Heart left ventricle (tissue), 16 donors: ENCODE results near the gene MARS1. TPM values are rescaled to one million over a fixed set of nuclear protein-coding genes. Genes with fewer than 3 reads are reported as not detected.

Experiments
- ATAC-seq, 4 donors: fragments of 200-7000 bp; cut with Tn5 transposase; one replicate each; pipeline ENCODE4 v1.9.1; 2020 to 2022; ENCODE audit warnings: moderate library complexity in 4 of 4, mild to moderate bottlenecking in 3 of 4, moderate number of reproducible peaks in 1 of 4
- DNase-seq, 5 donors: peaks; one replicate each; pipeline ENCODE4 v3.0.0-alpha.2; 2020
- H3K27ac ChIP-seq, 12 donors: fragments of 200-600 bp; sonication (generic) in 4 of 12; one replicate each; pipeline versions ENCODE4 v1.5.0 to v1.8.0; 2016 to 2022; ENCODE audit warnings: mild to moderate bottlenecking in 2 of 12
- H3K27me3 ChIP-seq, 9 donors: fragments of 200-600 bp; sonication (generic) in 2 of 9; one replicate each; pipeline versions ENCODE4 v1.5.1 to v1.8.0; 2016 to 2022; ENCODE audit warnings: mild to moderate bottlenecking in 3 of 9
- H3K36me3 ChIP-seq, 9 donors: fragments of 200-600 bp; sonication (generic) in 2 of 9; one replicate each; pipeline versions ENCODE4 v1.5.0 to v1.8.0; 2018 to 2022; ENCODE audit warnings: mild to moderate bottlenecking in 2 of 9
- H3K4me1 ChIP-seq, 12 donors: fragments of 200-600 bp; sonication (generic) in 4 of 12; one replicate each; pipeline versions ENCODE4 v1.5.0 to v1.8.0; 2016 to 2022; ENCODE audit warnings: mild to moderate bottlenecking in 3 of 12
- H3K4me3 ChIP-seq, 12 donors: fragments of 200-600 bp; sonication (generic) in 4 of 12; one replicate each; pipeline versions ENCODE4 v1.5.0 to v1.8.0; 2017 to 2022; ENCODE audit warnings: mild to moderate bottlenecking in 9 of 12, moderate library complexity in 4 of 12
- H3K9me3 ChIP-seq, 12 donors: fragments of 200-600 bp; sonication (generic) in 4 of 12; one replicate each; pipeline versions ENCODE4 v1.5.0 to v1.8.0; 2016 to 2022; ENCODE audit warnings: mild to moderate bottlenecking in 1 of 12
- CTCF ChIP-seq, 12 donors: fragments of 200-600 bp; sonication (generic) in 4 of 12; IDR thresholded peaks; one replicate each; pipeline versions ENCODE4 v1.5.0 to v1.8.0; 2018 to 2022; ENCODE audit warnings: antibody characterized with exemption in 12 of 12, mild to moderate bottlenecking in 5 of 12
- POLR2A ChIP-seq, 2 donors: fragments of 450-650 bp; IDR thresholded peaks; one replicate each; pipeline ENCODE4 v1.6.1; 2017; ENCODE audit warnings: antibody characterized with exemption in 2 of 2, mild to moderate bottlenecking in 2 of 2, moderate library complexity in 2 of 2
- WGBS, 4 donors: extraction: QIAGEN DNeasy Blood & Tissue Kit in 2 of 4; methylation state at CpG; one replicate each; pipeline versions ENCODE4 v1.1.5 to v1.1.7; 2013 to 2018; 5-methylcytosine and 5-hydroxymethylcytosine counted together
- intact Hi-C, 10 donors: fragments of 100-400 bp; cut with DNase I; formaldehyde crosslinking; loops; one replicate each; pipeline versions ENCODE4 v1.11.1 to v1.14.2; 2022
- polyA plus RNA-seq, 2 donors: library from polyadenylated mRNA; stranded (reverse); fragments of 200-250 nt; gene quantifications; one replicate each; pipeline ENCODE4 v1.2.3, GENCODE V29; 2013
- total RNA-seq, 9 donors: library from RNA; depleted of rRNA in 2 of 9; stranded (reverse); fragments of >200 nt in 2 of 9; fragmentation: NEBNext Ultra II Directional in 3 of 9; extraction: Animal tissue kit (Norgen Biotek cat#: 25700) in 3 of 9; gene quantifications; one replicate each; pipeline versions ENCODE4 v1.1.0 to v1.2.4, GENCODE V29; 2016 to 2023
- donor health status: ischemic (EF 13 %, LVEDD 7.1; RV severe dilation, severe dysfunction).
- donor health status: healthy with polysubstance abuse.
- donor health status: DM: no; HTN: yes; CAD: no.
- donor health status: DM: no; HTN: no; CAD: no.
- donor health status: ischemic (EF 25% LVEDD 6.9; RV normal size, moderate dysfunction).
- donor health status: ischemic (EF 25% LVEDD 5.7; RV mildly dilated, moderate dysfunction).
- donor health status: healthy.
- donor health status: DM: yes; HTN: yes; CAD: no.
- donor health status: ischemic (EF 35%, LVEDD 5.7; RV mildly dilated, moderate dysfunction).
- donor health status: nonischemic (EF 11% LVEDD 7.7; RV severe dilation, severe dysfunction).
- donor health status: DM: yes; HTN: yes; CAD: no.
- donor health status: PGD.
- donor health status: ischemic (EF 29% LVEDD 5.4; RV normal size, mild dysfunction).
- donor health status: nonischemic (EF 23%, LVEDD 6.1; RV moderate dilation, normal function).

MARS1 gene
- total and polyA plus RNA-seq, 11 donors = 36.8 to 109 (median 74.9) TPM

GRCh38 chr12:57461276-57461916, 26.5 kb upstream of the MARS1 start:
- WGBS, 4 donors = 0 to 1% (median 1%) methylated on average over 15 to 32 of the region's 32 CpGs
- ATAC-seq = peak in 3 of 4 donors; percentile 41 to 61 (median 51)
- no peaks in the 10 kb centered on the region for H3K9me3 ChIP-seq
- intact Hi-C loops = loop anchor here in 2 of 10 donors (10.0 kb wide), 1 partner anchor 163 kb away; no protein-coding TSS in a partner anchor
- H3K27me3 ChIP-seq = peaks cover 0 to 9% (median 0%) of the 10 kb centered on the region in 9 donors
- peak overlapping the region; percentile 53 to 82 (median 68) for H3K4me3 ChIP-seq
- peak overlapping the region in 10 of 12 donors; percentile 0 to 86 (median 72) for H3K27ac ChIP-seq
- H3K36me3 ChIP-seq = no peaks in the 10 kb centered on the region
- TF ChIP-seq POLR2A (IDR thresholded peaks at IDR 0.05) = no peak
- TF ChIP-seq CTCF (IDR thresholded peaks at IDR 0.05) = no peak
- peak; percentile 71 to 84 (median 76) for DNase-seq
- peaks cover 0 to 43% (median 21%) of the 10 kb centered on the region in 12 donors for H3K4me1 ChIP-seq

GRCh38 chr12:57461917-57462250, 26.0 kb upstream of the MARS1 start:
- H3K9me3 ChIP-seq = no peaks in the 10 kb centered on the region
- no peak for TF ChIP-seq CTCF (IDR thresholded peaks at IDR 0.05)
- no peak for TF ChIP-seq POLR2A (IDR thresholded peaks at IDR 0.05)
- H3K36me3 ChIP-seq = no peaks in the 10 kb centered on the region
- peak overlapping the region in 11 of 12 donors; percentile 0 to 86 (median 72) for H3K27ac ChIP-seq
- peaks cover 0 to 9% (median 0%) of the 10 kb centered on the region in 9 donors for H3K27me3 ChIP-seq
- peaks cover 0 to 41% (median 21%) of the 10 kb centered on the region in 12 donors for H3K4me1 ChIP-seq
- WGBS, 4 donors = 0 to 1% (median 0%) methylated on average over 6 to 9 of the region's 9 CpGs
- DNase-seq = peak in 1 of 5 donors; percentile 11
- no peak for ATAC-seq
- intact Hi-C loops = loop anchor here in 3 of 10 donors (1.0 to 10.0 kb wide), 3 partner anchors 58 to 249 kb away; partner anchors contain the start of gene DDIT3 (in 1 of the 3)
- peak overlapping the region; percentile 53 to 82 (median 68) for H3K4me3 ChIP-seq

GRCh38 chr12:57462251-57462911, 25.5 kb upstream of the MARS1 start:
- Histone ChIP-seq H3K9me3 (no peaks in the 10 kb centered on the region), H3K27me3 (peaks cover 0 to 9% (median 0%) of the 10 kb centered on the region in 9 donors), H3K27ac (peak overlapping the region; percentile 37 to 86 (median 72)), H3K4me3 (peak overlapping the region; percentile 53 to 82 (median 68)), H3K4me1 (peaks cover 0 to 41% (median 21%) of the 10 kb centered on the region in 12 donors), H3K36me3 (no peaks in the 10 kb centered on the region)
- intact Hi-C loops = loop anchor here in 3 of 10 donors (1.0 to 10.0 kb wide), 3 partner anchors 58 to 249 kb away; partner anchors contain the start of gene DDIT3 (in 1 of the 3)
- DNase-seq = peak; percentile 85 to 91 (median 85)
- TF ChIP-seq CTCF (IDR thresholded peaks at IDR 0.05) = peak; percentile 89 to 99 (median 94)
- TF ChIP-seq POLR2A (IDR thresholded peaks at IDR 0.05) = peak in 1 of 2 donors; percentile 22
- peak; percentile 68 to 77 (median 74) for ATAC-seq
- WGBS, 4 donors = 0 to 1% (median 0%) methylated on average over 25 to 28 of the region's 28 CpGs

- Histone ChIP-seq H3K36me3 (no peaks in the 10 kb centered on the region), H3K27me3 (peaks cover 0 to 9% (median 0%) of the 10 kb centered on the region in 9 donors), H3K9me3 (no peaks in the 10 kb centered on the region), H3K4me3 (peak overlapping the region in 6 of 12 donors; percentile 67 to 82 (median 70)), H3K27ac (peak overlapping the region in 3 of 12 donors; percentile 72 to 86 (median 78)), H3K4me1 (peaks cover 0 to 41% (median 21%) of the 10 kb centered on the region in 12 donors)
- 24 to 28% (median 27%) methylated on average over 5 of the region's 5 CpGs for WGBS, 4 donors
- ATAC-seq (no peak), DNase-seq (no peak)
- TF ChIP-seq POLR2A (IDR thresholded peaks at IDR 0.05) (no peak), CTCF (IDR thresholded peaks at IDR 0.05) (peak in 2 of 12 donors; percentile 4 to 17)
- intact Hi-C loops = loop anchor here in 3 of 10 donors (1.0 to 10.0 kb wide), 3 partner anchors 57 to 250 kb away; partner anchors contain the start of gene DDIT3 (in 1 of the 3)
These were observed 25.0 kb upstream of the MARS1 start for GRCh38 chr12:57462912-57463253.
